WTC11 (cell line): ENCODE data around the gene SPTBN4. TPM values are rescaled to one million over a fixed set of nuclear protein-coding genes. Genes with fewer than 3 reads are reported as not detected.

Experiments
- ATAC-seq: fragments of 200-7000 bp; cut with Tn5 transposase; 2 replicates; pipeline ENCODE4 v1.10.0; 2021; ENCODE audit warnings: mild to moderate bottlenecking, moderate library complexity
- CTCF ChIA-PET: fragments of 300-600 bp; sonication (Branson Sonifier 250); formaldehyde crosslinking; loops from one replicate; lab custom pipeline; 2021; ENCODE audit warnings: antibody characterized with exemption; lab: Charles Lee
- POLR2A ChIA-PET: fragments of 350-600 bp; sonication (Branson Sonifier 250); formaldehyde crosslinking; loops from one replicate; lab custom pipeline; 2021; ENCODE audit warnings: antibody characterized with exemption; lab: Charles Lee
- DNase-seq: peaks from one replicate; pipeline ENCODE4 v3.0.0; 2021; ENCODE audit warnings: low spot score
- H3K27ac Mint-ChIP-seq: 2 replicates; pipeline ENCODE4 v1.8.0; 2021; ENCODE audit warnings: mixed read lengths
- H3K27me3 Mint-ChIP-seq: 2 replicates; pipeline ENCODE4 v1.8.0; 2021; ENCODE audit warnings: low read depth, mild to moderate bottlenecking, moderate library complexity, mixed read lengths
- H3K36me3 Mint-ChIP-seq: 2 replicates; pipeline ENCODE4 v1.8.0; 2021; ENCODE audit warnings: mixed read lengths
- H3K4me1 Mint-ChIP-seq: 2 replicates; pipeline ENCODE4 v1.8.0; 2022; ENCODE audit warnings: mixed read lengths
- H3K4me3 Mint-ChIP-seq: 2 replicates; pipeline ENCODE4 v1.8.0; 2021; ENCODE audit warnings: mild to moderate bottlenecking, moderate library complexity, mixed read lengths
- H3K9me3 Mint-ChIP-seq: 2 replicates; pipeline ENCODE4 v1.8.0; 2021; ENCODE audit warnings: mixed read lengths
- ATF1 ChIP-seq: sonication (generic); formaldehyde crosslinking; IDR thresholded peaks from 2 replicates; pipeline ENCODE4 v1.8.1; 2023; ENCODE audit warnings: mild to moderate bottlenecking, moderate library complexity, missing genetic modification reagents
- ATF6 ChIP-seq: sonication (generic); formaldehyde crosslinking; IDR thresholded peaks from 2 replicates; pipeline ENCODE4 v1.8.1; 2023; ENCODE audit warnings: mild to moderate bottlenecking, missing genetic modification reagents
- CDX4 ChIP-seq: fragments of 250-450 bp; sonication (Bioruptor Pico); IDR thresholded peaks from 2 replicates; pipeline ENCODE4 v1.9.0; 2021; ENCODE audit warnings: moderate library complexity, mild to moderate bottlenecking, inconsistent platforms, borderline replicate concordance
- CREM ChIP-seq: sonication (generic); formaldehyde crosslinking; IDR thresholded peaks from 2 replicates; pipeline ENCODE4 v1.8.1; 2022; ENCODE audit warnings: mild to moderate bottlenecking, missing genetic modification reagents, moderate library complexity
- CTCF ChIP-seq: fragments of 200-600 bp; IDR thresholded peaks from 2 replicates; pipeline ENCODE4 v1.8.0; 2022; ENCODE audit warnings: antibody characterized with exemption
- EMX1 ChIP-seq: fragments of 250-450 bp; sonication (Bioruptor Pico); IDR thresholded peaks from 2 replicates; pipeline ENCODE4 v1.8.0; 2021; ENCODE audit warnings: mild to moderate bottlenecking
- ERG ChIP-seq: fragments of 250-450 bp; sonication (Bioruptor Pico); IDR thresholded peaks from 2 replicates; pipeline ENCODE4 v1.8.0; 2021; ENCODE audit warnings: mild to moderate bottlenecking
- ESRRA ChIP-seq: sonication (generic); formaldehyde crosslinking; IDR thresholded peaks from 2 replicates; pipeline ENCODE4 v1.8.1; 2022; ENCODE audit warnings: mild to moderate bottlenecking, missing genetic modification reagents, borderline replicate concordance
- ETV6 ChIP-seq: sonication (generic); formaldehyde crosslinking; IDR thresholded peaks from 2 replicates; pipeline ENCODE4 v1.8.1; 2022; ENCODE audit warnings: mild to moderate bottlenecking, missing genetic modification reagents
- FOXK1 ChIP-seq: sonication (generic); formaldehyde crosslinking; IDR thresholded peaks from 2 replicates; pipeline ENCODE4 v1.8.0; 2022; ENCODE audit warnings: mild to moderate bottlenecking, moderate library complexity, missing genetic modification reagents
- IRF1 ChIP-seq: sonication (generic); formaldehyde crosslinking; IDR thresholded peaks from 2 replicates; pipeline ENCODE4 v1.8.0; 2023; ENCODE audit warnings: missing genetic modification reagents
- OVOL2 ChIP-seq: fragments of 250-450 bp; sonication (Bioruptor Pico); IDR thresholded peaks from 2 replicates; pipeline ENCODE4 v1.9.0; 2021; ENCODE audit warnings: mild to moderate bottlenecking, borderline replicate concordance
- SMAD3 ChIP-seq: sonication (generic); formaldehyde crosslinking; IDR thresholded peaks from 2 replicates; pipeline ENCODE4 v1.8.0; 2022; ENCODE audit warnings: missing genetic modification reagents, mild to moderate bottlenecking, borderline replicate concordance
- USF1 ChIP-seq: sonication (generic); formaldehyde crosslinking; IDR thresholded peaks from 2 replicates; pipeline ENCODE4 v1.8.0; 2022; ENCODE audit warnings: mild to moderate bottlenecking, missing genetic modification reagents
- ZNF138 ChIP-seq: sonication (generic); formaldehyde crosslinking; conservative IDR thresholded peaks from 2 replicates; pipeline ENCODE4 v1.8.1; 2022; ENCODE audit warnings: mild to moderate bottlenecking, moderate library complexity, missing genetic modification reagents
- ZNF232 ChIP-seq: sonication (generic); formaldehyde crosslinking; IDR thresholded peaks from 2 replicates; pipeline ENCODE4 v1.8.0; 2022; ENCODE audit warnings: mild to moderate bottlenecking, missing genetic modification reagents
- ZNF396 ChIP-seq: fragments of 250-450 bp; sonication (Bioruptor Pico); IDR thresholded peaks from 2 replicates; pipeline ENCODE4 v1.8.0; 2021; ENCODE audit warnings: mild to moderate bottlenecking, moderate library complexity, borderline replicate concordance
- ZNF671 ChIP-seq: fragments of 250-450 bp; sonication (Bioruptor Pico); IDR thresholded peaks from 2 replicates; pipeline ENCODE4 v1.8.0; 2021; ENCODE audit warnings: mild to moderate bottlenecking
- total RNA-seq: library from RNA; stranded (reverse); gene quantifications from 3 replicates; pipeline ENCODE4 v1.2.3, GENCODE V29; 2021

The SPTBN4 gene
- total RNA-seq, 1 experiment from 2014 or later, result 2.8 TPM

- no peak for TF ChIP-seq FOXK1
- no peak for TF ChIP-seq ZNF138
- no peak for TF ChIP-seq ZNF396 (CRISPR knock-in tag)
- TF ChIP-seq CDX4 (CRISPR knock-in tag), result no peak
- TF ChIP-seq ESRRA (CRISPR knock-in tag), result no peak
- no peak for TF ChIP-seq ETV6
- no peak for TF ChIP-seq ATF6
- TF ChIP-seq SMAD3 (CRISPR knock-in tag), result no peak
- no peak for TF ChIP-seq ERG (CRISPR knock-in tag)
- Mint-ChIP-seq H3K27me3 (no peaks in the 10 kb centered on the region), H3K36me3 (peaks cover 17% of the 10 kb centered on the region), H3K27ac (peak overlapping the region; percentile 12; the same call in 1 of the 2 replicates), H3K4me1 (peaks cover 18% of the 10 kb centered on the region), H3K9me3 (no peaks in the 10 kb centered on the region), H3K4me3 (no peak overlapping the region)
- no peak for DNase-seq
- CTCF ChIA-PET, result interaction anchor here (1.4 to 2.3 kb wide), 3 partner anchors 12 to 26 kb away, joined by 3 to 19 read pairs (median 4); no protein-coding TSS in a partner anchor
- ATAC-seq, result no peak
- POLR2A ChIA-PET, result interaction anchor here (1.0 kb wide), 1 partner anchor 12 kb away, joined by 4 read pairs; the partner anchor contains the start of gene SERTAD1
Observed at GRCh38 chr19:40438284-40438683, 28.5 kb upstream of the SPTBN4 start.

GRCh38 chr19:40441719-40442253 is 25.0 kb upstream of the SPTBN4 start:
- peak overlapping the region; percentile 99 for H3K27ac Mint-ChIP-seq

GRCh38 chr19:40442328-40443130 is 24.3 kb upstream of the SPTBN4 start:
- Mint-ChIP-seq H3K27ac (peak overlapping the region; percentile 99), H3K4me1 (peaks cover 29% of the 10 kb centered on the region), H3K4me3 (peak overlapping the region; percentile 94), H3K36me3 (peaks cover 19% of the 10 kb centered on the region), H3K9me3 (no peaks in the 10 kb centered on the region), H3K27me3 (no peaks in the 10 kb centered on the region)
- ChIA-PET CTCF (interaction anchor here (0.6 to 2.5 kb wide), 19 partner anchors 9 to 225 kb away, joined by 3 to 46 read pairs (median 4); partner anchors contain the start of genes BLVRB, PRX, SERTAD1 and TTC9B), POLR2A (interaction anchor here (0.7 to 3.9 kb wide), 14 partner anchors 8 to 161 kb away, joined by 3 to 32 read pairs (median 5); partner anchors contain the start of genes BLVRB, C19orf47, PLD3 and SERTAD1)
- no peak for DNase-seq
- no peak for ATAC-seq
- no peak for TF ChIP-seq EMX1 (CRISPR knock-in tag)
- no peak for TF ChIP-seq USF1 (CRISPR knock-in tag)
- TF ChIP-seq IRF1 (CRISPR knock-in tag), result no peak
- TF ChIP-seq ZNF232 (CRISPR knock-in tag), result no peak
- TF ChIP-seq CTCF, result no peak
- no peak for TF ChIP-seq ATF1 (CRISPR knock-in tag)
- TF ChIP-seq OVOL2 (CRISPR knock-in tag), result no peak
- no peak for TF ChIP-seq CREM (CRISPR knock-in tag)

More at GRCh38 chr19:40441719-40442253, 25.0 kb upstream of the SPTBN4 start:
- POLR2A ChIA-PET, result interaction anchor here (1.7 to 3.9 kb wide), 2 partner anchors 15 to 27 kb away, joined by 6 to 32 read pairs; partner anchors contain the start of gene SERTAD1
- Mint-ChIP-seq H3K27me3 (no peaks in the 10 kb centered on the region), H3K9me3 (no peaks in the 10 kb centered on the region), H3K36me3 (peaks cover 19% of the 10 kb centered on the region), H3K4me1 (peaks cover 29% of the 10 kb centered on the region), H3K4me3 (peak overlapping the region; percentile 94)
- no peak for TF ChIP-seq ATF6
- no peak for TF ChIP-seq ZNF671 (CRISPR knock-in tag)
- DNase-seq, result no peak
- CTCF ChIA-PET, result interaction anchor here (1.6 to 2.5 kb wide), 3 partner anchors 8 to 137 kb away, joined by 6 to 21 read pairs (median 13); no protein-coding TSS in a partner anchor
- ATAC-seq, result no peak
